ENCODE results near the gene CSGALNACT2. TPM values are rescaled to one million over a fixed set of nuclear protein-coding genes. Genes with fewer than 3 reads are reported as not detected.

Gene CSGALNACT2
- total and polyA plus RNA-seq, 10 of the 15 experiments (the other 5 are each of a cell fraction or from before 2014, with no cell fraction given), result 2.5 to 12.6 (median 8.7) TPM

DNA sequence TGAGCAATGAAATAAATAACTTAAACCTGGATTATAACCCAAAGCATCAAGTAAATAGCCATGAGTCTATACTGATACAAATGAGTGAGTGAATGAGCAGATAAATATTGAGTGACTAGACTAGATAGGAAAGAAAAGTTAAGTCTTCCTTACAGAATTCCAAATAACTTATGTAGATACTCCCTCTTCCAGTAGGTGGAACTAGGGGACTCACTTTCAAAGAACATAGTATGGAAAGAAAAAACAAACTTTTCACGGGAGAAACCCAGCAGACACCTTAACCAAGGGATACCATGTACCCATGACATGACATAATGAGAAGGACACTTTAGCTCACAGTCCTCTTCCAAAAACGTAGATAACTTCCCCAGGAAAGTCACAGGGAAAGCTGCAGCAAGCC is 32.2 kb downstream of the CSGALNACT2 start:
- Histone ChIP-seq H3K79me2 (ENCODE audit: control insufficient read depth, insufficient read depth, low read length) (no peaks in the 10 kb centered on the region), H3K36me3 (ENCODE audit: control insufficient read depth in 2 of 2, insufficient read depth in 2 of 2, low read length in 1 of 2) (peaks cover 3 to 8% of the 10 kb centered on the region in 2 experiments; a peak in 3 of 4 replicates), H3K9me3 (replicated peaks; ENCODE audit: control insufficient read depth, insufficient read depth, low read length) (no peaks in the 10 kb centered on the region), H3K4me2 (ENCODE audit: control insufficient read depth, insufficient read depth) (no peak overlapping the region), H3K4me1 (ENCODE audit: control insufficient read depth, insufficient read depth, low read length) (peaks cover 13% of the 10 kb centered on the region), H3K27me3 (replicated peaks in 1 of 2; ENCODE audit: control insufficient read depth in 2 of 2, insufficient read depth in 2 of 2, low read length in 1 of 2) (no peaks in the 10 kb centered on the region), H3K4me3 (no peak overlapping the region), H3K9ac (ENCODE audit: control insufficient read depth, insufficient read depth, low read length) (no peak overlapping the region), H2AFZ (ENCODE audit: control insufficient read depth, low read depth, low read length) (no peak overlapping the region), H3K27ac (ENCODE audit: control insufficient read depth, insufficient read depth) (no peak overlapping the region), H4K20me1 (ENCODE audit: control insufficient read depth, insufficient read depth) (no peaks in the 10 kb centered on the region)
- in situ Hi-C loops (cut with MboI) (loop anchor here (25.0 kb wide), 1 partner anchor 1792 kb away; the partner anchor contains the start of gene RASSF4), intact Hi-C loops (cut with micrococcal nuclease; ENCODE audit: unreplicated experiment) (no loop called here)
- FAIRE-seq, result no peak
- ATAC-seq, result no peak
- no peak for TF ChIP-seq TBL1XR1 (IDR thresholded peaks at IDR 0.05; ENCODE audit: low read depth, low read length)
- TF ChIP-seq RB1 (IDR thresholded peaks at IDR 0.05; ENCODE audit: borderline replicate concordance), result no peak
- no peak for TF ChIP-seq SIN3A (IDR thresholded peaks at IDR 0.05; ENCODE audit: low read depth, low read length)
- TF ChIP-seq NBN (IDR thresholded peaks at IDR 0.05), result no peak
- no peak for TF ChIP-seq MTA2 (IDR thresholded peaks at IDR 0.05; ENCODE audit: low read depth)
- no peak for TF ChIP-seq SRF (IDR thresholded peaks at IDR 0.05; ENCODE audit: low read depth in 2 of 2, low read length in 2 of 2)
- no peak for TF ChIP-seq MEF2B (IDR thresholded peaks at IDR 0.05; ENCODE audit: partially characterized antibody, poor library complexity, severe bottlenecking)
- no peak for TF ChIP-seq ZSCAN29 (IDR thresholded peaks at IDR 0.05)
- TF ChIP-seq STAT3 (IDR thresholded peaks at IDR 0.05; ENCODE audit: low read depth, low read length), result no peak
- BruUV-seq (replicated peaks), result no TSS peak
- RAD21 ChIA-PET (ENCODE audit: unreplicated experiment), result interaction anchor here (0.6 to 1.7 kb wide), 2 partner anchors 23 to 27 kb away, joined by 3 to 4 read pairs; no protein-coding TSS in a partner anchor
- POLR2A ChIA-PET, result no interaction called here
- no peak for DNase-seq (ENCODE audit: low read depth, low spot score)
- SMC1A ChIA-PET (ENCODE audit: uncharacterized antibody, unreplicated experiment), result interaction anchor here (1.4 kb wide), 1 partner anchor 10 kb away, joined by 3 read pairs; no protein-coding TSS in a partner anchor
- CTCF ChIA-PET, result interaction anchor here (0.8 to 2.3 kb wide), 4 partner anchors 11 to 85 kb away, joined by 3 to 6 read pairs (median 4); no protein-coding TSS in a partner anchor
- 69% methylated on average over 2 of the region's 2 CpGs for WGBS (ENCODE audit: insufficient coverage, insufficient replicate concordance, low lambda C conversion rate, missing lambda C conversion rate)
